ENCODE results near the gene CTSO.

Gene CTSO

GRCh38 chr4:155953151-155954117 lies at the start of gene CTSO:
Gene CTSO (minus strand): TSS chr4:155953866. CDS start chr4:155953847, 19 bp downstream.
- DNase-seq, result peak; percentile 85

DNA sequence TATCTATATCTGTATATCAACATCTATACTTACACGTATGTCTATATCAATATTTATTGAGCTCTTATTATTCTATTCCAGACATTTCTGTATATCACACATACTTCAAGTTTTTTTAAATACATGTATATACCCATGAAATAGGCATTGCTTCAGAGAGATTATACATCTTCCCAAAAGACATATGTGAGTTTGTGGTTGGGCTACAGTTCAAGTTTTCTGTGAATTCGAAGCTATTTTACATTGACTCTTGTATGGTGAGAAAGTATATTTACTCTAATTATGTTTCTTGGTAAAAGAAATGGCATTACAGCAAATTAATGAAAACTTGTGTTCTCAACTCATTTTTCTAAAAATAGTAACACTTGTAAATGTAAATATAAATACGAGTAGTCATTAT lies 46.8 kb upstream of the CTSO start:
- DNase-seq, result no peak

GRCh38 chr4:155999725-156000124 lies 46.1 kb upstream of the CTSO start:
- no peak for DNase-seq

- DNase-seq, result no peak
Observed at GRCh38 chr4:155995069-155995468, 41.4 kb upstream of the CTSO start.

- no peak for DNase-seq
Observed at GRCh38 chr4:155984106-155984797, 30.6 kb upstream of the CTSO start.

DNA sequence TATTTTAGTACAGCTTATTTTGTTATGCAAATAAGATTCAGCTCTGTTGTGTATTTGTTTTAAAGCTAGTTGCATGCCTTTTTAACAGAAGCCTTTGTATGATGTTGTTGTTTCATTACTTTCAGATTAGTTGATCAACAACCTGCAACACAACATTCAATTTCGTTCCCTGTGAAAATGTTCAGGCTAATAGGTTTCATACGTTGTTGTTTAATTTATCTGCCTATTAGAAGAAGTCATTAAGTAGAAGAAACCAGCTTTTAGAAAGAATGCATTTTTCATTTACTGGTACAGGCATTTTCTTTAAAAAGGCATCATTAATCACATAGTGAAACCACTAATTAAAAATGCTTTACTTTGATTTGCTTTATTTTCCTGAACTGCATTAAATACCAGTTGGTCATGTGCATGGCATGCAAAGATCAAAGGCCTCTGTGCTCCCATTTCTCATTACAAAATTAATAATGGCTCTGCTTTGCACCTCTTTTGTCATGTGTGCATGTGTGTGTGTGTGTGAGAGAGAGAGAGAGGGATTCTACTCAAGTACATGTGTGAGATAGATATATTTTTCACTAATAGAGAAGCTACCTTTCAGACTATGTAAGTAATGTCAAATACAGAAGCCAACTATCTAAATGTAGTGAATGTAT lies 29.2 kb upstream of the CTSO start:
- DNase-seq, result no peak

- no peak for DNase-seq
Observed at GRCh38 chr4:155978810-155979209, 25.1 kb upstream of the CTSO start.

DNA sequence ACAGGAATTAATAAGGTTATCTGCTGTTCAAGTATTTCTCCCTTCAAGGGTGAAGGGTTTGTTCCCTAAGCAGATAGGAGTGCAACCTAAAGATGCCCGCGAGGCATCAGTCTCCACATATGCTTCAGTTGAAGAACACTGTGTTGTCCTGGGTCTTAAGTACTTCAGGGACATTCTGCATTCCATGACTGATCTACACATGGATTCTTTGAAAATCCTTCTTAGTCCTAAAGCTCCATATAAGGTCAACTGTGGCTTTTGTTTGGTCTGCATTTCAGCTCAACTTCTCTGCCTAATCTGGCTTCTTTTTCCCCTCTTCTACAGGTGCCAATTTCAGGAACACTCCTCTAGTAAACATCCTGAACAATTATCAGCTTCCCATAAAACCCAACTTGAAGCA lies 21.8 kb upstream of the CTSO start:
- no peak for DNase-seq

DNA sequence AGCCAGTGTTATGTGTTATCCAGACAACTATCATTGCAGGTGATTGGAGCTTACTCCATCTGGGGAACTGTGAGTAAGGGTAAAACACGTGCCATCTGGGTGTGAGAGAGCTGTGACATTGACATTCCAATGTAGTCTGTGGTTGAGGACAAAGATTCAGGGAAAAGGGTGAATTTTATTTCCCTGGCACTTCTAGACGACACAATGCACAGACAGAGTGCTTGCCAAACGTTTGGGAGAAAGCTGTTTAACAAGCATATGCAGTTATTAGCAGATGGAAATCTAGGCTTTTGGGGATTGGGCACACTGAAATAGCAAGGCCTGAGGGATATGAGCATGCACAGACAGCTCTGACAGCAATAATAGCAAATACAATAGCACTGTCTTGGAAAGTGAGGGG lies 21.3 kb upstream of the CTSO start:
- no peak for DNase-seq

GRCh38 chr4:155974476-155974749 lies 20.7 kb upstream of the CTSO start:
- DNase-seq, result no peak

GRCh38 chr4:155973639-155974475 lies 20.2 kb upstream of the CTSO start:
- no peak for DNase-seq

- DNase-seq, result no peak
Observed at GRCh38 chr4:155972098-155972497, 18.4 kb upstream of the CTSO start.

- no peak for DNase-seq
Observed at GRCh38 chr4:155966731-155967395, 13.2 kb upstream of the CTSO start.

GRCh38 chr4:155966171-155966570 lies 12.5 kb upstream of the CTSO start:
- DNase-seq, result no peak

DNA sequence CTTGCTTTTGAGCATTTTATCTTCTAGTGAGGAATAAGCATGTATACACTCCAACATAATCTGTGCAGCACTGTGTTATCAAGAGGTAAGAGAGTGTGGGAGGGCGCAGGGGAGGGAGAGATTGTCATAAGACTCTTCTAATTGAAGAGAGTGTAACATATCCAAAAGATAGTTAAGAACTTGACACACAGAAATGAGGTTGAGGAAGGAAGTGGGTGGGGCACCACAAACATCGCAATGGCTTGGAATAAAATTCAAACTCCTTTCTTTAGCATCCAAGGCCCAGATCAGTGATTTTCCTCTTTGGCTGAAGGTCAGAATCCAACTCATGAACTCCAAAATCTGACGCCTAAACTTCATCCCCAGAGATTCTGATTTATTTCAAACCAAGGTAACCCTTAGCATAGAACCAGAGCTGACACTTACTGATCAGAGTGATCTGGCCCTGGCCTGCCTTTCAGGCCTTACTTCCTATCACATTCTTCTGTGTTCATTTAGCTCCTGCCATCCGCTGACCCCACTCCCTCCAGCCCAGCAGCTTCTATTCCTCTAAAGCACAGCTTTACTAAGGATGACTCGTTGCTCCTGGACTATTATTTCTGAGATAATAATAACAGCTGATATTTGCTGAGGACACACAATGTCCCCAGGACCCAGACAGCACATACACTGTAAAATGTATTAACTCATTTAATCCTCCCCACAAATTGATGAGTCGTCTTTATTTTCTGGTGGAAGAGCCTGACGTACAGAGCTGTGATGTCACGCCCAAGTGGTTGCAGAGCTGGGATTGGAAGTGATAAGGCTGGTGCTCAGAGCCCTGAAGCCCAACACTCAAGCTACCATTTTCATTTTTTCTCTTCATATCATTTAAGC lies 10.6 kb upstream of the CTSO start:
- no peak for DNase-seq

DNA sequence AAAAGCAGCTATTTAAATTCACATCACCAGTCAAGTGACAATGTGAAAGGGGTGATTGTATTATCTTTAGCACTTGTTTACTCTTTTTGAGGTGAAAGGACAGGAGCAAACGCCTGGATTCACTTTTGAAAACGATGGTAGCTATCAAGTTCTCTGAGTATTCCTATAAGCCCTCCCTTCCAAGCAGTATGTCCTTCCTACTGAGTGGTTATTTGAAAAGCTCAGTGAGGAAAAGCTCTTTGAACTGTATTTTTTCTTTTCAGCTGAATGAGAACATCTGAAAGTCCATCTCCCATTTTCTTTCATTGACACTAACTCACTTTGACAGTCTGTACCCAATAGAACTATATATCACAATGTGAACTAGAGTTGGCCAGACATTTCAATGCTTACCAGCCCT lies 9.1 kb upstream of the CTSO start:
- DNase-seq, result no peak

DNA sequence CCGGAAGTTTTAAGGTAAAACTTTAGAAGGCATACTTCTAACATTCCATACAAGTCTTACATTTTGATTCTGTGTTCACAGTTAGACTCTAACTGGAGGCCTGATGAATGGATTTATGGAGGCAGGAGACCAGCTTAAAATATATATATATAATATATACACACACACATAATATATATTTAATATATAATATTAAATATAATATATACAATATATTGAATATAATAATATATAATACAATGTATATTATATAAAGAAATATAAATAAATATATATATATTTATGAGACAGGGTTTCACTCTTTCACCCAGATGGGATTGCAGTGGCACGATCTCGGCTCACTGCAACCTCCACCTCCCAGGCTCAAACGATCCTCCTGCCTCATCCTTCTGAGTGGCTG lies 7.9 kb upstream of the CTSO start:
- no peak for DNase-seq

DNA sequence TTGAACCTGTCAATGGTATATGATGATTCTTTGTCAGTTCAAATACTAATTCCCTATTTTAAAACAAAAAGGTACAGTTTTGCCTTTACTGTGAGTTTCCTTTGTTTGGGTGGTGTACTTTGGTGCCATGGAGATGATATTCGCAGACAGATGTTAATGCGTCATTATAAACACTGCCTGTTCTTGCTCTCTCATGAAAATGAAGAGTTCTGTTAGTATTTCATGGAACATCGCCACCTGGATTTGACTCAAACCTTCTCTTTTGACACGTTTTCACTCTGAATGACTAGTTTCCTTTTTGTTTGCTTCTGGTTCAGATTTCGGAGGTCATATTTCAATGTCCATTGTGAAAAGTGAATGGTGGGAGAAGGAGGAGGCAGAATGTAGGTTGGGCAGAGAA lies 6.9 kb upstream of the CTSO start:
- DNase-seq, result no peak

DNA sequence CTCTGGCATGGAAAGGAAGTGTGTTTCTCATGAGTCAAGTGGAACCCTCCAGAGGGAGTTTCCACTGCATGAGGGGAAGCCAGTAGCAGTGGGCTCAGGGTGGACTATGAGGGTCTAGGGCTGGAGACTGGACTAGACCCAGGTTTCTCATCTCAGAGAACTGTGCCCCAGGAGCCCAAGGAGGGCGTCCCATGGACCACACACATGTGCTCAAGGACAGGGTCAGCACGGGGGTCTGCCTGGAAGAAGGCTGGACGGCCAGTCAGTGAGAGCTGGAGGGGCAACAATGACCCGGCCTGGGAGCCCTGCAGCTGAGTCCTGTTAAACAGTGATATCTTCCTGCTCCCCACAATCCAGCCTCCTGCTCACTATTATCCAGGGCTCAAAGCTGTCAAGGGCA lies 5.8 kb upstream of the CTSO start:
- no peak for DNase-seq

DNA sequence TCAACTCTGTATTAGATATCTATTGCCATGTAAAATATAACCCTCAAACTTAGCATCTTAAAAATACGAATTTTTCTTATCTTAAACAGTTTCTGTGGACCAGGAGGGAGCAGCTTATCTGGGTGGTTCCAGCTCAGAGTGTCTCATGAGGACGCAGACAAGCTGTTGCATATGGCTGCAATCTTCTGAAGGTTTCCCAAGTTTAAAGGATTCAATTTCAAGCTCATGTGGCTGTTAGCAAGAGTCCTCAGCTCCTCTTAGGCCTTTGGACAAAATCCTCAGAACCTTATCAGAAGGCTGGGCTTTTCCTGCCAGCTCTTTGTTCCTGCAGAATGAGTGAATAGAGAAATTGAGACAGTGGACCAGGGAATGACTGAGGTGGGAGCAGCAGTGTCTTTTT lies 2.8 kb upstream of the CTSO start:
- DNase-seq, result no peak

- no peak for DNase-seq
Observed at GRCh38 chr4:155954939-155955338, 1.3 kb upstream of the CTSO start.
